GM18873 (cell line): ENCODE measurements around the gene MROH2B.

ENCODE experiments used
- ATAC-seq: cut with Tn5 transposase; IDR thresholded peaks from one replicate; pipeline ENCODE4 v1.9.1; 2021; ENCODE audit warnings: mild to moderate bottlenecking, moderate library complexity, moderate number of reproducible peaks; ENCODE audit not compliant: unreplicated experiment, low FRiP score

MROH2B gene

GRCh38 chr5:40976041-40976440 is 95.1 kb downstream of the MROH2B start:
- ATAC-seq = no peak

- no peak for ATAC-seq
Observed at GRCh38 chr5:40973364-40974004, 97.7 kb downstream of the MROH2B start.

GRCh38 chr5:40972434-40972833 is 98.7 kb downstream of the MROH2B start:
- ATAC-seq = no peak

GRCh38 chr5:40962207-40962955 is 108.8 kb downstream of the MROH2B start:
- ATAC-seq = no peak

- ATAC-seq = no peak
Observed at GRCh38 chr5:40960037-40960436, 111.1 kb downstream of the MROH2B start.

- ATAC-seq = no peak
Observed at GRCh38 chr5:40958811-40959210, 112.3 kb downstream of the MROH2B start.

- ATAC-seq = no peak
Observed at GRCh38 chr5:40957048-40957447, 114.1 kb downstream of the MROH2B start.

GRCh38 chr5:40955313-40955712 is 115.8 kb downstream of the MROH2B start:
- ATAC-seq = no peak
